Lung (tissue), 12 donors: ENCODE data around the gene EIF6. TPM values are rescaled to one million over a fixed set of nuclear protein-coding genes. Genes with fewer than 3 reads are reported as not detected.

Source experiments
- ATAC-seq: fragments of 200-7000 bp; cut with Tn5 transposase; one replicate; pipeline ENCODE4 v1.9.1; 2020; ENCODE audit warnings: moderate number of reproducible peaks; ENCODE audit not compliant: insufficient read depth, low FRiP score
- DNase-seq, 3 donors: peaks; one replicate each; pipeline ENCODE4 v3.0.0-alpha.2; 2013 to 2017
- H3K27ac ChIP-seq, 2 donors: one replicate each; pipeline ENCODE4 v1.5.1; 2013; ENCODE audit warnings: mild to moderate bottlenecking in 2 of 2, moderate library complexity in 2 of 2, control low read depth in 1 of 2, inconsistent platforms in 1 of 2, low read depth in 1 of 2, low read length in 1 of 2
- H3K27me3 ChIP-seq, 3 donors: one replicate each; pipeline ENCODE4 v1.5.1; 2013; ENCODE audit warnings: low read length in 2 of 3; ENCODE audit not compliant: control insufficient read depth in 3 of 3, insufficient read depth in 3 of 3
- H3K36me3 ChIP-seq, 4 donors: one replicate each; pipeline ENCODE4 v1.5.1; 2013; ENCODE audit warnings: low read length in 4 of 4, mild to moderate bottlenecking in 1 of 4, moderate library complexity in 1 of 4; ENCODE audit not compliant: control insufficient read depth in 4 of 4, insufficient read depth in 4 of 4
- H3K4me1 ChIP-seq, 5 donors: one replicate each; pipeline ENCODE4 v1.5.1; 2013; ENCODE audit warnings: low read length in 5 of 5, mild to moderate bottlenecking in 2 of 5, moderate library complexity in 1 of 5; ENCODE audit not compliant: control insufficient read depth in 5 of 5, insufficient read depth in 5 of 5
- H3K4me3 ChIP-seq: one replicate; pipeline ENCODE4 v1.5.1; 2013; ENCODE audit warnings: mild to moderate bottlenecking, control low read depth, moderate library complexity
- H3K9ac ChIP-seq, 2 donors: one replicate each; pipeline ENCODE4 v1.5.1; 2013; ENCODE audit warnings: low read length in 2 of 2, control low read depth in 1 of 2; ENCODE audit not compliant: insufficient read depth in 1 of 2
- H3K9me3 ChIP-seq, 4 donors: one replicate each; pipeline ENCODE4 v1.5.1; 2013; ENCODE audit warnings: low read length in 3 of 4, mild to moderate bottlenecking in 1 of 4, moderate library complexity in 1 of 4; ENCODE audit not compliant: control insufficient read depth in 4 of 4, insufficient read depth in 3 of 4
- CTCF ChIP-seq: IDR thresholded peaks from 2 replicates; pipeline ENCODE4 v1.5.1; 2012; ENCODE audit warnings: mild to moderate bottlenecking; ENCODE audit errors: control extremely low read depth, extremely low read depth
- WGBS, 2 donors: extraction: QIAGEN DNeasy Blood & Tissue Kit; methylation state at CpG; one replicate each; pipeline ENCODE4 v1.1.7; 2013; 5-methylcytosine and 5-hydroxymethylcytosine counted together
- polyA plus RNA-seq, 2 donors: library from polyadenylated mRNA; stranded (reverse); fragments of 200-250 nt; gene quantifications; one replicate each; pipeline ENCODE4 v1.2.1, GENCODE V29; 2013
- total RNA-seq, 2 donors: library from RNA; depleted of rRNA in 1 of 2; stranded (reverse); fragments of >200 nt in 1 of 2; gene quantifications; one replicate each; pipeline ENCODE4 v1.2.1, GENCODE V29; 2014 to 2021
- donor health status: control.
- donor health status: control.
- donor health status: Bipolar disorder and iron deficiency.
- donor health status: healthy.
- donor health status: DM: yes; HTN: yes; CAD: no.

Gene EIF6
- total and polyA plus RNA-seq, 4 donors = 47.8 to 191 (median 118) TPM

GRCh38 chr20:35246723-35247122 is 37.8 kb downstream of the EIF6 start:
- Histone ChIP-seq H3K27ac (no peak overlapping the region), H3K9me3 (no peaks in the 10 kb centered on the region), H3K9ac (no peak overlapping the region), H3K27me3 (no peaks in the 10 kb centered on the region), H3K36me3 (no peaks in the 10 kb centered on the region), H3K4me3 (no peak overlapping the region), H3K4me1 (peaks cover 0 to 2% (median 0%) of the 10 kb centered on the region in 5 donors)
- no peak for DNase-seq
- ATAC-seq = no peak
- WGBS, 2 donors = 93 to 95% methylated on average over 12 of the region's 12 CpGs
- TF ChIP-seq CTCF = no peak

- no peak for DNase-seq
- Histone ChIP-seq H3K9me3 (no peaks in the 10 kb centered on the region), H3K27ac (no peak overlapping the region), H3K36me3 (no peaks in the 10 kb centered on the region), H3K4me1 (peaks cover 0 to 2% (median 0%) of the 10 kb centered on the region in 5 donors), H3K4me3 (no peak overlapping the region), H3K27me3 (no peaks in the 10 kb centered on the region), H3K9ac (no peak overlapping the region)
- no peak for TF ChIP-seq CTCF
- no peak for ATAC-seq
- 72 to 80% methylated on average over 2 of the region's 2 CpGs for WGBS, 2 donors
Observed at GRCh38 chr20:35243986-35244385, 40.6 kb downstream of the EIF6 start.

GRCh38 chr20:35243317-35243716 is 41.3 kb downstream of the EIF6 start:
- WGBS, 2 donors = 71 to 81% methylated on average over 2 of the region's 2 CpGs
- H3K4me3 ChIP-seq = no peak overlapping the region
- H3K36me3 ChIP-seq = no peaks in the 10 kb centered on the region
- no peaks in the 10 kb centered on the region for H3K9me3 ChIP-seq
- H3K27ac ChIP-seq = no peak overlapping the region
- no peak for DNase-seq
- no peaks in the 10 kb centered on the region for H3K27me3 ChIP-seq
- no peak overlapping the region for H3K9ac ChIP-seq
- peaks cover 0 to 2% (median 0%) of the 10 kb centered on the region in 5 donors for H3K4me1 ChIP-seq
- ATAC-seq = no peak
- no peak for TF ChIP-seq CTCF

GRCh38 chr20:35240811-35241293 is 43.7 kb downstream of the EIF6 start:
- Histone ChIP-seq H3K9me3 (peaks cover 0 to 3% (median under 1%) of the 10 kb centered on the region in 4 donors), H3K36me3 (peaks cover 0 to under 1% (median 0%) of the 10 kb centered on the region in 4 donors), H3K27ac (no peak overlapping the region), H3K4me1 (peaks cover 0 to 4% (median 0%) of the 10 kb centered on the region in 5 donors), H3K27me3 (no peaks in the 10 kb centered on the region), H3K4me3 (no peak overlapping the region), H3K9ac (no peak overlapping the region)
- 87 to 95% methylated on average over 2 of the region's 2 CpGs for WGBS, 2 donors
- TF ChIP-seq CTCF = no peak
- DNase-seq (no peak), ATAC-seq (no peak)
